ENCODE results near the gene C1D. TPM values are rescaled to one million over a fixed set of nuclear protein-coding genes. Genes with fewer than 3 reads are reported as not detected.

The C1D gene
- total RNA-seq, 5 donors from 2014 or later (not counting 1 experiment from before 2014, with no cell fraction given): 8.7 to 18.7 (median 13.5) TPM

GRCh38 chr2:68030529-68030928, 32.3 kb downstream of the C1D start:
- H3K4me3 ChIP-seq (ENCODE audit: control insufficient read depth in 1 of 2, extremely low read depth in 1 of 2, low read length in 1 of 2): no peak overlapping the region
- no CpG with 5 or more reads among the region's 5 CpGs for WGBS (ENCODE audit: insufficient coverage)
- H3K36me3 Mint-ChIP-seq: no peaks in the 10 kb centered on the region
- ChIA-PET POLR2A (interaction anchor here in 1 of 2 donors (0.6 kb wide), 2 partner anchors 60 to 64 kb away, joined by 3 read pairs; no protein-coding TSS in a partner anchor), CTCF (interaction anchor here in 1 of 2 donors (1.5 kb wide), 1 partner anchor 32 kb away, joined by 5 read pairs; the partner anchor contains the start of gene C1D)
- H3K27ac Mint-ChIP-seq: no peak overlapping the region
- no peaks in the 10 kb centered on the region for H3K36me3 ChIP-seq (ENCODE audit: control insufficient read depth in 2 of 2, extremely low read depth in 1 of 2, insufficient read depth in 1 of 2, low read length in 1 of 2)
- H3K27me3 Mint-ChIP-seq: peaks cover 7 to 11% of the 10 kb centered on the region in 2 donors
- no peak for DNase-seq
- no peak overlapping the region for H3K4me3 Mint-ChIP-seq
- no peaks in the 10 kb centered on the region for H3K9me3 Mint-ChIP-seq
- no peak for ATAC-seq (replicated peaks in 1 of 4)
- H3K27me3 ChIP-seq (replicated peaks in 1 of 2; ENCODE audit: control insufficient read depth in 2 of 2, extremely low read depth in 1 of 2, insufficient read depth in 2 of 2, low read length in 1 of 2): no peaks in the 10 kb centered on the region
- H3K9me3 ChIP-seq: no peaks in the 10 kb centered on the region
- no peak overlapping the region for H3K27ac ChIP-seq (ENCODE audit: low read length)
- no peaks in the 10 kb centered on the region for H3K4me1 Mint-ChIP-seq
- peaks cover 0 to 2% of the 10 kb centered on the region in 2 experiments for H3K4me1 ChIP-seq (ENCODE audit: control insufficient read depth in 1 of 2, extremely low read depth in 1 of 2, insufficient read depth in 2 of 2, low read length in 2 of 2)

DNA sequence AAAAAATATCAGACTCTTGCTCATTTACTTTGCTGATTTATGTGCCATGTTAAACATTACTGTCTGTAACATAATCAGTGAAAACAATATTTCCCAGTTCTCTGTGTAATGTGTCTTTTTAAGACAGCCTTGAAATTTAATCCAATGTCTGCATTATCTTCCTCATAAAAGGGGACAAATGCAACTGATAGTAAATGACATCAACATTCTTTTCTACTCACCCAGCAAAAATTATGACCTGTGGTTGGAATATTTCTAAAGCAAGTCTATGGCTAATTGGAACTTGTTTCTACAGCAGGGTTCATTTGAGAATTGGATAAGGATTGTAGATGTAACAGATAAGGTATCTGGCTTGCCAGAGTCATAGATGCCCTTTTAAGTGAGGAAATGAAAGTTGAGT, 34.8 kb downstream of the C1D start:
- ATAC-seq (replicated peaks in 1 of 4) (no peak), DNase-seq (no peak)
- Histone ChIP-seq H3K36me3 (ENCODE audit: control insufficient read depth in 2 of 2, extremely low read depth in 1 of 2, insufficient read depth in 1 of 2, low read length in 1 of 2) (no peaks in the 10 kb centered on the region), H3K9me3 (no peaks in the 10 kb centered on the region), H3K4me3 (ENCODE audit: control insufficient read depth in 1 of 2, extremely low read depth in 1 of 2, low read length in 1 of 2) (no peak overlapping the region), H3K27ac (ENCODE audit: low read length) (no peak overlapping the region), H3K4me1 (ENCODE audit: control insufficient read depth in 1 of 2, extremely low read depth in 1 of 2, insufficient read depth in 2 of 2, low read length in 2 of 2) (peaks cover 0 to 2% of the 10 kb centered on the region in 2 experiments), H3K27me3 (replicated peaks in 1 of 2; ENCODE audit: control insufficient read depth in 2 of 2, extremely low read depth in 1 of 2, insufficient read depth in 2 of 2, low read length in 1 of 2) (peaks cover 0 to 10% of the 10 kb centered on the region in 2 experiments)
- H3K4me1 Mint-ChIP-seq: no peaks in the 10 kb centered on the region
- CTCF ChIA-PET: interaction anchor here in 1 of 2 donors (1.0 kb wide), 1 partner anchor 35 kb away, joined by 3 read pairs; the partner anchor contains the start of gene C1D
- no peak overlapping the region for H3K27ac Mint-ChIP-seq
- H3K36me3 Mint-ChIP-seq: no peaks in the 10 kb centered on the region
- no peak overlapping the region for H3K4me3 Mint-ChIP-seq
- no peaks in the 10 kb centered on the region for H3K9me3 Mint-ChIP-seq
- H3K27me3 Mint-ChIP-seq: peaks cover 20 to 22% of the 10 kb centered on the region in 2 donors
- POLR2A ChIA-PET: no interaction called here

DNA sequence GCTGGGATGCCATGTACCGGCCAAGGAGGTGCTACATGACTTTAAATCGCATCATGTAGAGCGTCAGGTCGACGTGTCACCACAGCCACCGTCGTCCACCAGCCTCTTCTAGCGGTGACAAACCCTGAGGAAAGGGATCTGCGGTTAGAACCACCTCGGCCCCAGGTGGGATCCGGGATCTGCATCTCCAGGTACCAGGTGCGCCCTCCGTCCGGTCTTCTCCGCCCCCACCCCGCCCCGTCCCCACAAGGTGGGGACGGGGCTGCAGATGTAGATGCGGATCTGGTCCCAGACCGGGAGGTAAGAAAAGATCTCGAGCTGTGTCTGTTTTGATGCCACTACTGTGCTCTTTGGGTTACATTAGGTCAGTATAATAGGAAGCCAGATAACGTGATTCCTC, 38.4 kb downstream of the C1D start:
- Histone ChIP-seq H3K27me3 (replicated peaks in 1 of 2; ENCODE audit: control insufficient read depth in 2 of 2, extremely low read depth in 1 of 2, insufficient read depth in 2 of 2, low read length in 1 of 2) (peaks cover 0 to 10% of the 10 kb centered on the region in 2 experiments), H3K4me3 (ENCODE audit: control insufficient read depth in 1 of 2, extremely low read depth in 1 of 2, low read length in 1 of 2) (no peak overlapping the region), H3K36me3 (ENCODE audit: control insufficient read depth in 2 of 2, extremely low read depth in 1 of 2, insufficient read depth in 1 of 2, low read length in 1 of 2) (no peaks in the 10 kb centered on the region), H3K27ac (ENCODE audit: low read length) (no peak overlapping the region), H3K9me3 (no peaks in the 10 kb centered on the region), H3K4me1 (ENCODE audit: control insufficient read depth in 1 of 2, extremely low read depth in 1 of 2, insufficient read depth in 2 of 2, low read length in 2 of 2) (no peaks in the 10 kb centered on the region)
- 89% methylated on average over 22 of the region's 22 CpGs for WGBS (ENCODE audit: insufficient coverage)
- Mint-ChIP-seq H3K4me1 (no peaks in the 10 kb centered on the region), H3K9me3 (no peaks in the 10 kb centered on the region), H3K4me3 (no peak overlapping the region), H3K27me3 (peaks cover 30 to 37% of the 10 kb centered on the region in 2 donors), H3K27ac (no peak overlapping the region), H3K36me3 (no peaks in the 10 kb centered on the region)
- CTCF ChIA-PET: no interaction called here
- POLR2A ChIA-PET: no interaction called here
- ATAC-seq (replicated peaks in 1 of 4) (no peak), DNase-seq (no peak)

DNA sequence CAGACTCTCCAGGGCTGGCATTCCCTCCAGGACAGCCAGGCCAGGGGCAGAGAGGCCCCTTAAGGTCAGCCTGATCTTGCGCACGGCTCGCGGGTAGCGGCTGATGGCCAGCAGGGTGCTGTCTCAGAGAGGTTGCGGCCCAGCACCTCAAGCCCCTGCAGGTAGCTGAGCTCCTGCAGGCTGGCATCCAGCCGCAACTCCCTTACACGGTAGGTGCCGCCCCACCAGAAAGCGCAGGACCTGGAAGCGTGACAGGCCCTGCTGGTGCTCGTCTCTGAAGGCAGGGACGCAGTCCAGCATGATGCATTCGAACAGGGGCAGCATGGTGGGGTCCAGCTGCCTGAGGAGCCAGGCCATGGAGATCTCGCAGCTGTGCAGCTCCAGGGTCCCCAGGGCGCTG, 38.9 kb downstream of the C1D start:
- WGBS (ENCODE audit: insufficient coverage): 89% methylated on average over 16 of the region's 16 CpGs
- ATAC-seq (replicated peaks in 1 of 4): no peak
- H3K4me3 Mint-ChIP-seq: no peak overlapping the region
- Histone ChIP-seq H3K36me3 (ENCODE audit: control insufficient read depth in 2 of 2, extremely low read depth in 1 of 2, insufficient read depth in 1 of 2, low read length in 1 of 2) (no peaks in the 10 kb centered on the region), H3K27me3 (replicated peaks in 1 of 2; ENCODE audit: control insufficient read depth in 2 of 2, extremely low read depth in 1 of 2, insufficient read depth in 2 of 2, low read length in 1 of 2) (peaks cover 0 to 10% of the 10 kb centered on the region in 2 experiments), H3K4me3 (ENCODE audit: control insufficient read depth in 1 of 2, extremely low read depth in 1 of 2, low read length in 1 of 2) (no peak overlapping the region), H3K9me3 (no peaks in the 10 kb centered on the region), H3K4me1 (ENCODE audit: control insufficient read depth in 1 of 2, extremely low read depth in 1 of 2, insufficient read depth in 2 of 2, low read length in 2 of 2) (no peaks in the 10 kb centered on the region), H3K27ac (ENCODE audit: low read length) (no peak overlapping the region)
- H3K27me3 Mint-ChIP-seq: peaks cover 30 to 37% of the 10 kb centered on the region in 2 donors
- POLR2A ChIA-PET: no interaction called here
- no peak for DNase-seq
- no peak overlapping the region for H3K27ac Mint-ChIP-seq
- H3K36me3 Mint-ChIP-seq: no peaks in the 10 kb centered on the region
- no peaks in the 10 kb centered on the region for H3K4me1 Mint-ChIP-seq
- CTCF ChIA-PET: no interaction called here
- no peaks in the 10 kb centered on the region for H3K9me3 Mint-ChIP-seq

DNA sequence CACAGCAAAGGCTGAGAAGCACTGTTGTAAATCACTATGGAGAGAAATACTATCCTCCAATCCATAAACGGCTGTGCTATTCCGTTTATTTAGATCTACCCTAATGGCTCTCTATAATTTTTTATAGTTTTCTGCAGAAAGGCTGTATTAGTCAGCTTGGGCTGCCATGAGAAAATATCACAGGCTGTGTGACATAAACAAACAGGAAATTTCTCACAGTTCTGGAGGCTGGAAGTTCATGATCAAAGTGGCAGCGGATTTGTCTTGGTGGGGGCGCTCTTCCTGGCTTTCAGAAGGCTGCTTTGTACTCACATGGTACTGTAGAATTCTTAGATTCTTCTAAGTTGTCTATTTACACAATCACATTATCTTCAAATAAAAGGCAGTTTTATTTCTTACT, 44.1 kb downstream of the C1D start:
- H3K9me3 Mint-ChIP-seq: no peaks in the 10 kb centered on the region
- ChIA-PET CTCF (no interaction called here), POLR2A (no interaction called here)
- no peaks in the 10 kb centered on the region for H3K4me1 ChIP-seq (ENCODE audit: control insufficient read depth in 1 of 2, extremely low read depth in 1 of 2, insufficient read depth in 2 of 2, low read length in 2 of 2)
- H3K4me1 Mint-ChIP-seq: no peaks in the 10 kb centered on the region
- peaks cover 16 to 24% of the 10 kb centered on the region in 2 donors for H3K27me3 Mint-ChIP-seq
- H3K4me3 Mint-ChIP-seq: no peak overlapping the region
- no peaks in the 10 kb centered on the region for H3K9me3 ChIP-seq
- H3K36me3 Mint-ChIP-seq: no peaks in the 10 kb centered on the region
- H3K27ac ChIP-seq (ENCODE audit: low read length): no peak overlapping the region
- peaks cover 0 to 3% of the 10 kb centered on the region in 2 experiments for H3K27me3 ChIP-seq (replicated peaks in 1 of 2; ENCODE audit: control insufficient read depth in 2 of 2, extremely low read depth in 1 of 2, insufficient read depth in 2 of 2, low read length in 1 of 2)
- no peaks in the 10 kb centered on the region for H3K36me3 ChIP-seq (ENCODE audit: control insufficient read depth in 2 of 2, extremely low read depth in 1 of 2, insufficient read depth in 1 of 2, low read length in 1 of 2)
- no peak for DNase-seq
- no peak for ATAC-seq (replicated peaks in 1 of 4)
- H3K4me3 ChIP-seq (ENCODE audit: control insufficient read depth in 1 of 2, extremely low read depth in 1 of 2, low read length in 1 of 2): no peak overlapping the region
- WGBS (ENCODE audit: insufficient coverage): no CpG with 5 or more reads among the region's 4 CpGs
- no peak overlapping the region for H3K27ac Mint-ChIP-seq

- Histone ChIP-seq H3K36me3 (ENCODE audit: control insufficient read depth in 2 of 2, extremely low read depth in 1 of 2, insufficient read depth in 1 of 2, low read length in 1 of 2) (no peaks in the 10 kb centered on the region), H3K9me3 (no peaks in the 10 kb centered on the region), H3K27ac (ENCODE audit: low read length) (no peak overlapping the region), H3K4me3 (ENCODE audit: control insufficient read depth in 1 of 2, extremely low read depth in 1 of 2, low read length in 1 of 2) (no peak overlapping the region), H3K4me1 (ENCODE audit: control insufficient read depth in 1 of 2, extremely low read depth in 1 of 2, insufficient read depth in 2 of 2, low read length in 2 of 2) (no peaks in the 10 kb centered on the region), H3K27me3 (replicated peaks in 1 of 2; ENCODE audit: control insufficient read depth in 2 of 2, extremely low read depth in 1 of 2, insufficient read depth in 2 of 2, low read length in 1 of 2) (peaks cover 0 to 7% of the 10 kb centered on the region in 2 experiments)
- CTCF ChIA-PET: no interaction called here
- DNase-seq (no peak), ATAC-seq (replicated peaks in 1 of 4) (no peak)
- H3K27me3 Mint-ChIP-seq: peaks cover 12 to 18% of the 10 kb centered on the region in 2 donors
- H3K36me3 Mint-ChIP-seq: no peaks in the 10 kb centered on the region
- no CpG with 5 or more reads among the region's 5 CpGs for WGBS (ENCODE audit: insufficient coverage)
- no peak overlapping the region for H3K27ac Mint-ChIP-seq
- POLR2A ChIA-PET: no interaction called here
- H3K9me3 Mint-ChIP-seq: no peaks in the 10 kb centered on the region
- no peak overlapping the region for H3K4me3 Mint-ChIP-seq
- no peaks in the 10 kb centered on the region for H3K4me1 Mint-ChIP-seq
These were observed 53.3 kb downstream of the C1D start for GRCh38 chr2:68009526-68009925.

All from T-cell (primary cell).